ENCODE measurements around the gene TMCO4. TPM values are rescaled to one million over a fixed set of nuclear protein-coding genes. Genes with fewer than 3 reads are reported as not detected.

Gene TMCO4
- total RNA-seq, 1 donor from 2014 or later: 24.3 TPM

DNA sequence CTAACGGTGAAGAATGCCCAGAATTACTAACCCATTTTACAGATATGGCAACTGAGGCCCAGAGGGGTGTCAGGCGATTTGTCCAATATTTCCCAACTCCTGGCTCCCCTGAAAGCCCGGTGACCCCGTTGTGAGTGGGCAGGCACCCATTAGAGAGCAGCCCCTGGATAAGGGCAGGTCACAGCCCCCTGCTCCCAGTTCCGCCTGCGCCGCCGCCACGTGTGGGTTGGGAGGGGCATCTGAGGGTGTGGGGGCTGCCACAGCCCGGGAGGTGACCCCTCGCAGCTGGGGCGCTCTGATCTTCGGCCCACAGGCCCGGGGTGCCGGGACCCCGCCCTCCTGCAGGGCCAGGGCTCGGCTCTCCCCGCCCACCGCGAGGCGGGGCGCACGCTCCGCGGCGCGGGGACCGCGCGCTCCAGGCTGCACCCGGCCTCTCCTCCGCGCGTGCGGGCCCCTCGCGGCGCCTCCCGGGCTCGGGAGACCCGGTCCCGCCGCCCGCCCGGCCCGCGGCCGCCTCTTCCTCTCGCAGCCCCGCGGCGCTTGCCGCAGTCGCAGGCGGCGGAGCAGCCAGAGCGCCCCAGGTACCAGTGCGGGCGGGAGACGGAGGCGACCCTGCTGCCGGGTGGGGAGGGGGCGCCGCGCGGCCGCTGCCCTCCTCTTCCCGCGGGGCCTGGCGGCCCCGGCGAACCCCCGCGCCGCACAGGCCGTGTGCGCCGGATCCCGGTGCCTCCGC, 135.1 kb downstream of the TMCO4 start, which contains the start of gene HTR6:
HTR6 (plus strand) TSS at position 423 of the 733 bp plus-strand sequence. CDS start 879 bp downstream, outside the sequence.
- peaks cover 39% of the 10 kb centered on the region for H3K27me3 ChIP-seq
- TF ChIP-seq, protein P1, sequence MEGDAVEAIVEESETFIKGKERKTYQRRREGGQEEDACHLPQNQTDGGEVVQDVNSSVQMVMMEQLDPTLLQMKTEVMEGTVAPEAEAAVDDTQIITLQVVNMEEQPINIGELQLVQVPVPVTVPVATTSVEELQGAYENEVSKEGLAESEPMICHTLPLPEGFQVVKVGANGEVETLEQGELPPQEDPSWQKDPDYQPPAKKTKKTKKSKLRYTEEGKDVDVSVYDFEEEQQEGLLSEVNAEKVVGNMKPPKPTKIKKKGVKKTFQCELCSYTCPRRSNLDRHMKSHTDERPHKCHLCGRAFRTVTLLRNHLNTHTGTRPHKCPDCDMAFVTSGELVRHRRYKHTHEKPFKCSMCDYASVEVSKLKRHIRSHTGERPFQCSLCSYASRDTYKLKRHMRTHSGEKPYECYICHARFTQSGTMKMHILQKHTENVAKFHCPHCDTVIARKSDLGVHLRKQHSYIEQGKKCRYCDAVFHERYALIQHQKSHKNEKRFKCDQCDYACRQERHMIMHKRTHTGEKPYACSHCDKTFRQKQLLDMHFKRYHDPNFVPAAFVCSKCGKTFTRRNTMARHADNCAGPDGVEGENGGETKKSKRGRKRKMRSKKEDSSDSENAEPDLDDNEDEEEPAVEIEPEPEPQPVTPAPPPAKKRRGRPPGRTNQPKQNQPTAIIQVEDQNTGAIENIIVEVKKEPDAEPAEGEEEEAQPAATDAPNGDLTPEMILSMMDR (IDR thresholded peaks at IDR 0.05): no peak
- peaks cover 3% of the 10 kb centered on the region for H3K4me1 ChIP-seq
- no peaks in the 10 kb centered on the region for H3K36me3 ChIP-seq
- intact Hi-C loops (cut with DNase I): no loop called here
- no peaks in the 10 kb centered on the region for H3K9me3 ChIP-seq
- no peak for ATAC-seq
- DNase-seq: no peak
- no peak within 1 kb of the TSS for H3K27ac ChIP-seq
- H3K4me3 ChIP-seq: no peak within 1 kb of the TSS

- DNase-seq (no peak), ATAC-seq (no peak)
- TF ChIP-seq, protein P1 (IDR thresholded peaks at IDR 0.05): no peak
- peaks cover 3% of the 10 kb centered on the region for H3K4me1 ChIP-seq
- no peaks in the 10 kb centered on the region for H3K36me3 ChIP-seq
- no peaks in the 10 kb centered on the region for H3K9me3 ChIP-seq
- intact Hi-C loops (cut with DNase I): no loop called here
- no peak overlapping the region for H3K27ac ChIP-seq
- no peak overlapping the region for H3K4me3 ChIP-seq
- H3K27me3 ChIP-seq: peaks cover 39% of the 10 kb centered on the region
These were observed 137.4 kb downstream of the TMCO4 start for GRCh38 chr1:19662313-19662712.

DNA sequence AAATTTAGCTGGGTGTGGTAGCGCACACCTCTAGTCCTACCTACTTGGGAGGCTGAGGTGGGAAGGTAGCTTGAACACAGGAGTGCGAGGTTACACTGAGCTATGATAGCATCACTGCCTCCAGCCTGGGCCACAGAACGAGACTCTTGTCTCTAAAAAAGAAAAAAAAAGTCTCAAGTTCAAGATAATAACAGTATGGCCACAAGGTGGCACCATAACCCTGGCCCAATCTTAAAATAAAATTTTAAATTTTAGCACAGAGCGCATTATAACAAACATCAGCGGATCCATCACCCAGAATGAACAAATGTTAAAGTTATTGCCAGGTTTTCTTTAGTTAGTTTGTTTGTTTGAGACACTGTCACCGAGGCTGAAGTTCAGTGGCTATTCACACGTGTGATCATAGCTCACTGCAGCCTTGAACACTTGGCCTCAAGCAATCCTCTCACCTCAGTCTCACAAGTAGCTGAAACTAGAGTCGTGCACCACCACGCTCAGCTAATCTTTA, 137.9 kb downstream of the TMCO4 start:
- Histone ChIP-seq H3K27ac (no peak overlapping the region), H3K36me3 (no peaks in the 10 kb centered on the region), H3K27me3 (peaks cover 39% of the 10 kb centered on the region), H3K9me3 (no peaks in the 10 kb centered on the region), H3K4me1 (peaks cover 3% of the 10 kb centered on the region), H3K4me3 (no peak overlapping the region)
- intact Hi-C loops (cut with DNase I): no loop called here
- TF ChIP-seq, protein P1 (IDR thresholded peaks at IDR 0.05): peak; percentile 74
- no peak for DNase-seq
- ATAC-seq: peak; percentile 16

DNA sequence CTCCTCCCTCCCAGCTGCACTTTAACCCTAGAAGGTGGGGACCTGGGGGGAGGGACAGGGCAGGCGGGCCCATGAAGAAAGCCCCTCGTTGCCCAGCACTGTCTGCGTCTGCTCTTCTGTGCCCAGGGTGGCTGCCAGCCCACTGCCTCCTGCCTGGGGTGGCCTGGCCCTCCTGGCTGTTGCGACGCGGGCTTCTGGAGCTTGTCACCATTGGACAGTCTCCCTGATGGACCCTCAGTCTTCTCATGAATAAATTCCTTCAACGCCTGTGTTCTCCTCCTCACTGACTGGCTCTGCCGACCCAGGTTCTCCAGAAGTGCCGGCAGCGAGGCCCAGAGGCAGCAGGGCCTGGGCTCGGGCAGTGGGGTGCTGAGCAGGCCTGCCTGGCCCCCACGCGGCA, 141.5 kb downstream of the TMCO4 start:
- TF ChIP-seq, protein P1 (IDR thresholded peaks at IDR 0.05): no peak
- Histone ChIP-seq H3K27me3 (peaks cover 6% of the 10 kb centered on the region), H3K27ac (no peak overlapping the region), H3K4me3 (no peak overlapping the region), H3K4me1 (peaks cover 13% of the 10 kb centered on the region), H3K36me3 (peaks cover 10% of the 10 kb centered on the region), H3K9me3 (no peaks in the 10 kb centered on the region)
- intact Hi-C loops (cut with DNase I): loop anchor here (10.0 kb wide), 1 partner anchor 173 kb away; the partner anchor contains the start of gene CAPZB
- DNase-seq (no peak), ATAC-seq (no peak)

GRCh38 chr1:19657511-19657910, 142.2 kb downstream of the TMCO4 start:
- no peak overlapping the region for H3K4me3 ChIP-seq
- peaks cover 13% of the 10 kb centered on the region for H3K4me1 ChIP-seq
- intact Hi-C loops (cut with DNase I): loop anchor here (10.0 kb wide), 1 partner anchor 173 kb away; the partner anchor contains the start of gene CAPZB
- no peak overlapping the region for H3K27ac ChIP-seq
- DNase-seq (no peak), ATAC-seq (no peak)
- H3K36me3 ChIP-seq: peaks cover 10% of the 10 kb centered on the region
- H3K9me3 ChIP-seq: no peaks in the 10 kb centered on the region
- TF ChIP-seq, protein P1 (IDR thresholded peaks at IDR 0.05): no peak
- H3K27me3 ChIP-seq: no peaks in the 10 kb centered on the region
